Caco-2 (cell line): Measurements from ENCODE around the gene TOMM20L. TPM values are rescaled to one million over a fixed set of nuclear protein-coding genes. Genes with fewer than 3 reads are reported as not detected.
A peak's percentile ranks its signal among the peaks of the same experiment; 100 is the strongest.

ENCODE experiments used
- BruUV-seq: library from RNA; stranded (reverse); fragments of 400-500 nt; replicated peaks from 2 replicates; lab custom pipeline; 2021; lab: Mats Ljungman, UMichigan
- CTCF ChIA-PET: fragments of 300-600 bp; sonication (Branson Sonifier 250); formaldehyde crosslinking; loops from one replicate; lab custom pipeline; 2022; ENCODE audit warnings: antibody characterized with exemption; lab: Charles Lee
- POLR2A ChIA-PET: fragments of 300-600 bp; sonication (Branson Sonifier 250); formaldehyde crosslinking; loops from one replicate; lab custom pipeline; 2022; ENCODE audit warnings: antibody characterized with exemption; lab: Charles Lee
- DNase-seq, 2 experiments: peaks; one replicate each; pipeline versions ENCODE4 v3.0.0 to v3.0.0-alpha.2; 2020 to 2022
- H3K27me3 ChIP-seq: replicated peaks from 2 replicates; pipeline ENCODE4 v1.6.0; 2011; ENCODE audit warnings: low read length; ENCODE audit not compliant: control insufficient read depth, insufficient read depth
- H3K36me3 ChIP-seq: 2 replicates; pipeline ENCODE4 v1.5.1; 2011; ENCODE audit warnings: low read length; ENCODE audit not compliant: control insufficient read depth, insufficient read depth
- H3K4me1 ChIP-seq: fragments of 250-450 bp; sonication (Bioruptor Pico); 2 replicates; pipeline ENCODE4 v1.5.1; 2020; ENCODE audit warnings: mild to moderate bottlenecking
- H3K4me3 ChIP-seq: 2 replicates; pipeline ENCODE4 v1.5.1; 2011; ENCODE audit warnings: low read depth, mild to moderate bottlenecking, control low read depth, low read length
- H3K9me3 ChIP-seq: fragments of 250-450 bp; sonication (Bioruptor Pico); 2 replicates; pipeline ENCODE4 v1.5.1; 2020; ENCODE audit warnings: mild to moderate bottlenecking, moderate library complexity
- H3K27ac Mint-ChIP-seq: one replicate; pipeline ENCODE4 v1.8.0; 2022; ENCODE audit warnings: mixed read lengths; ENCODE audit not compliant: unreplicated experiment
- H3K27me3 Mint-ChIP-seq: one replicate; pipeline ENCODE4 v1.8.0; 2022; ENCODE audit warnings: mixed read lengths; ENCODE audit not compliant: insufficient read depth, unreplicated experiment
- H3K36me3 Mint-ChIP-seq: one replicate; pipeline ENCODE4 v1.8.0; 2022; ENCODE audit warnings: mild to moderate bottlenecking, mixed read lengths; ENCODE audit not compliant: insufficient read depth, unreplicated experiment
- H3K4me1 Mint-ChIP-seq: one replicate; pipeline ENCODE4 v1.8.0; 2022; ENCODE audit warnings: low read depth, mixed read lengths; ENCODE audit not compliant: unreplicated experiment
- H3K4me3 Mint-ChIP-seq: one replicate; pipeline ENCODE4 v1.8.0; 2022; ENCODE audit warnings: mild to moderate bottlenecking, moderate library complexity, mixed read lengths; ENCODE audit not compliant: unreplicated experiment
- H3K9me3 Mint-ChIP-seq: one replicate; pipeline ENCODE4 v1.8.0; 2022; ENCODE audit warnings: mixed read lengths; ENCODE audit not compliant: unreplicated experiment
- CTCF ChIP-seq, 2 experiments: fragments of 200-600 bp in 1 of 2; IDR thresholded peaks; 1 replicate in 1 of 2; 2 replicates in 1 of 2; pipeline versions ENCODE4 v1.5.1 to v1.8.0; 2011 to 2022; ENCODE audit warnings: antibody characterized with exemption in 1 of 2, control low read depth in 1 of 2, inconsistent platforms in 1 of 2, low read depth in 1 of 2, low read length in 1 of 2, mild to moderate bottlenecking in 1 of 2, moderate library complexity in 1 of 2; ENCODE audit not compliant: insufficient read depth in 1 of 2, severe bottlenecking in 1 of 2, unreplicated experiment in 1 of 2
- intact Hi-C: fragments of 100-400 bp; cut with micrococcal nuclease; formaldehyde crosslinking; loops from one replicate; pipeline ENCODE4 v1.10.0; 2022; ENCODE audit not compliant: unreplicated experiment
- total RNA-seq: library from RNA; stranded (reverse); gene quantifications from 2 replicates; pipeline ENCODE4 v1.2.3, GENCODE V29; 2022

Gene TOMM20L
- total RNA-seq, 1 experiment from 2014 or later, result 1.2 TPM

GRCh38 chr14:58455593-58456265 is 60.0 kb downstream of the TOMM20L start:
- H3K36me3 Mint-ChIP-seq, result peaks cover 12% of the 10 kb centered on the region
- no peaks in the 10 kb centered on the region for H3K27me3 ChIP-seq
- BruUV-seq, result no TSS peak
- ChIA-PET POLR2A (no interaction called here), CTCF (no interaction called here)
- H3K4me3 ChIP-seq, result no peak overlapping the region
- intact Hi-C loops, result no loop called here
- no peaks in the 10 kb centered on the region for H3K4me1 Mint-ChIP-seq
- H3K4me3 Mint-ChIP-seq, result no peak overlapping the region
- H3K9me3 ChIP-seq, result no peaks in the 10 kb centered on the region
- peak in 1 of 2 experiments; percentile 5 for DNase-seq
- no peaks in the 10 kb centered on the region for H3K4me1 ChIP-seq
- TF ChIP-seq CTCF (IDR thresholded peaks at IDR 0.05; ENCODE audit: insufficient read depth in 1 of 2, low read depth in 1 of 2, low read length in 1 of 2, severe bottlenecking in 1 of 2, unreplicated experiment in 1 of 2), result no peak
- no peaks in the 10 kb centered on the region for H3K9me3 Mint-ChIP-seq
- H3K27me3 Mint-ChIP-seq, result no peaks in the 10 kb centered on the region
- H3K36me3 ChIP-seq, result no peaks in the 10 kb centered on the region
- H3K27ac Mint-ChIP-seq, result no peak overlapping the region

Other genes with a start within 250 kb of the TOMM20L start
- gene ARMH4, start 243.7 kb upstream of the TOMM20L start, total RNA-seq, result 0.07 and 0.16 TPM in 2 replicates
- gene ACTR10, start 195.8 kb upstream of the TOMM20L start, total RNA-seq, result 49.0 and 50.1 TPM in 2 replicates
- 334 and 352 TPM in 2 replicates for gene PSMA3, start 151.1 kb upstream of the TOMM20L start, total RNA-seq
- gene ARID4A, start 97.4 kb upstream of the TOMM20L start, total RNA-seq, result 30.7 and 31.5 TPM in 2 replicates
- 68.5 and 69.2 TPM in 2 replicates for gene TIMM9, start 31.6 kb downstream of the TOMM20L start, total RNA-seq
- 13.5 and 18.2 TPM in 2 replicates for gene KIAA0586, start 31.8 kb downstream of the TOMM20L start, total RNA-seq
- gene DACT1, start 242.0 kb downstream of the TOMM20L start, total RNA-seq, result 0.23 and 0.74 TPM in 2 replicates